GM12874 (cell line): ENCODE measurements around the gene SASH1.

Experiments used
- TF ChIP-seq, protein P1 (sequence below): IDR thresholded peaks from 2 replicates; pipeline ENCODE4 v1.5.1; 2011; ENCODE audit warnings: low read depth, mild to moderate bottlenecking, control low read depth, low read length, moderate library complexity; ENCODE audit not compliant: insufficient read depth

SASH1 gene

DNA sequence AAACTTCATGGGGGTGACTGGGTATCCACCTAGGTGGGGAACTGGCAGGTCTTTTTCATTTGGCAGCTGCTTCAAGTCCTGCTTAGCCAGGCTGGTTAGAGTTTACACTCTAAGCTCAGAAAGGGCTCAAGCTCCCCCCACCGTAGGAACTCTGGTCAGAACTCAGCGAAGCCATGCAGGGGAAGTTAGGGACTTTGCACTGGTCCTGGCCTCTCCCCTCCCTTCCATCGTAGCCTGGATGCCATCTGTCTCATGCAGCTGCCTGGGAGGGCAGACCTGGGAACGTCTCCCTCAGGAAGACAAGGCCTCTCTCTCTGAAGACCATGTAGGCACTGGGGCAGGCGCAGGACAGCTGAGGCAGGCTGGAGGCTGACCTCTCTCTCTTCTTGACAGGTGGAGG lies 220.4 kb downstream of the SASH1 start:
- TF ChIP-seq, protein P1, sequence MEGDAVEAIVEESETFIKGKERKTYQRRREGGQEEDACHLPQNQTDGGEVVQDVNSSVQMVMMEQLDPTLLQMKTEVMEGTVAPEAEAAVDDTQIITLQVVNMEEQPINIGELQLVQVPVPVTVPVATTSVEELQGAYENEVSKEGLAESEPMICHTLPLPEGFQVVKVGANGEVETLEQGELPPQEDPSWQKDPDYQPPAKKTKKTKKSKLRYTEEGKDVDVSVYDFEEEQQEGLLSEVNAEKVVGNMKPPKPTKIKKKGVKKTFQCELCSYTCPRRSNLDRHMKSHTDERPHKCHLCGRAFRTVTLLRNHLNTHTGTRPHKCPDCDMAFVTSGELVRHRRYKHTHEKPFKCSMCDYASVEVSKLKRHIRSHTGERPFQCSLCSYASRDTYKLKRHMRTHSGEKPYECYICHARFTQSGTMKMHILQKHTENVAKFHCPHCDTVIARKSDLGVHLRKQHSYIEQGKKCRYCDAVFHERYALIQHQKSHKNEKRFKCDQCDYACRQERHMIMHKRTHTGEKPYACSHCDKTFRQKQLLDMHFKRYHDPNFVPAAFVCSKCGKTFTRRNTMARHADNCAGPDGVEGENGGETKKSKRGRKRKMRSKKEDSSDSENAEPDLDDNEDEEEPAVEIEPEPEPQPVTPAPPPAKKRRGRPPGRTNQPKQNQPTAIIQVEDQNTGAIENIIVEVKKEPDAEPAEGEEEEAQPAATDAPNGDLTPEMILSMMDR, result no peak

DNA sequence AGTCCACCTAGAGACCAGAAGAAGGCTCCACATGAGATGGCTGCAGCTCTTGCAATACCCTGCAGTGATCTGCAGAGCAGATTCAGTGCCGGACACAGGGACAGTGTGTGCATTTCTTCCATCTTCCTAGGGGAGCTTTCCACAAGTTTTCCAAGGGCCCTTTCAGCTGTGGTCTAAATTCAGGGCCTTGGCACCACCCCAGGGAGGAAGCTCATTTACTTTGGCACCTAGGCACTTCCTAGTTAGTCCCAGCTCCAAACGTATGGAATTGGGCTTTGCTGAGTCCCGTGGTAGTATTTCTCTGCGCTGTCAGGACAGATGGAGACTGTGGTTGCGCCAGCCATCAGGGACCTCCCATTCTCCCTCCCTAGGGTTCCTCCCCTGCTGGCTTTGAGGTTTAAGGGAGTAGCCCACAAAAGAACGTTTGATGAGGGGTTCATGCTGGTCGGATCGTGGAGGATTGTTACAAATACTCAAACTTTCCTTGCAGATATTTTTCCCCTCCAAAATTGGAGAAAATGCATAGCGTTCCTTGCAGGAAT lies 221.9 kb downstream of the SASH1 start:
- TF ChIP-seq, protein P1, result no peak

DNA sequence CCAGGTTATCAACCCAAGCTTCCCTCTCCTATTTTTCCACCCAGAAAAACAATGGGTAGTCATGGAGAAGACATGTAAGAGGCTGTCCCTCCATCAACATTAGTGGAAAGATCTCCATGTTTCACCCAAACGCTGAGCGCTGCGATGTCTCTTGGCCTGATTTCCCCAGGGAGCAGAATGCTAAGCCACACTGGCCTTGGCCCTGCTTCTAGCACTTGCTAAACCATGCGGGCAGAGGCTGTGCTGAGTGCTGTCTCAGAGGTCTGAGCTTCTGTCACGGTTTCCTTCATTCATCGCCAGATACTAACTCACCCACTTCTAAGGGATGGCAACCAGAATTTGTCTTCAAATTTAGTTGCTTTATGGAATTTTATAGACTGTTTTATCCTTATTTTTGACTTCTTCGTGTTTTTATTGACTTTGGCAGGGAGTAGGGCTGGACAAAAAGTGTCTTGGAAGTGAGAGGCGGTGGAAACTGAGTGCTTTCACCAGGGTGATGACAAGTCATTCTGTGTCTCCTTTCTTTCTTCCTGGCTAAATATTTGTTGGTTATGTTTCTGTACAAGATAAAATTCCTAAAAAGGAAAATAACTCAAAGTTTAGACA lies 222.8 kb downstream of the SASH1 start:
- TF ChIP-seq, protein P1, result no peak

DNA sequence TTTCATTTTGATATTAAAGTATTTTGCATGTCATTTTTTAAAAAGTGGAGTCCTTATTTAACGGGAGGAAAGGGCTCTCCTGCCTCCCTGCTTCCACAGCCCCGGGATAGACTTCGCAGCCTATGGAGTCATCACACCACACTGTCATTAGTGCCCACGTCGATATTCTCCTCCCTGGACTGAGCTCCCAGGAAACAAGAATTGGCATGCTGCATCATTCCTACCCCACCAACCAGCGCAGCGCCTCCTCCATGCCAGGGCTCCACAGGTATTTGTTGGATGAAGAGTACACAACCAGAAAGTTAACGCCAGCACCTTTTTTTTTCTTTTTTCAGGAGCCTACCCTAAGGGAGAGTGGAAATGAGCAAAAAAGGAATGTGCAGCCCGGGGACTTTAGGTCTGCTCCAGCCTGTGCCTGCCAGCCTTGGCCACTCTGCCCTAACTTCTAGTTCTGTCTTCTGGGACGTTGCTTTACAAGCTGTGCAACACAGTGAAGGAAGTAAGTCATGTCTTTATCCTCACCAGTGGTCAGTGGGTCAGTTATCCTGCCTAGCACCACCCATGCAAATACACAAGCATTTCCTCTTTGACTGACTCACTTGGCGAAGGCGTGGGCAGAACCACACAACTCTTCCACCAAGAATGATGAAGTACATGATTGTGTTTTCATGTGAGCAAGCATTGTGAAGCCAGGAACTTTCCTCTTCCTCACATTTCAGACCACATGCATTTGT lies 223.5 kb downstream of the SASH1 start:
- TF ChIP-seq, protein P1, result no peak

DNA sequence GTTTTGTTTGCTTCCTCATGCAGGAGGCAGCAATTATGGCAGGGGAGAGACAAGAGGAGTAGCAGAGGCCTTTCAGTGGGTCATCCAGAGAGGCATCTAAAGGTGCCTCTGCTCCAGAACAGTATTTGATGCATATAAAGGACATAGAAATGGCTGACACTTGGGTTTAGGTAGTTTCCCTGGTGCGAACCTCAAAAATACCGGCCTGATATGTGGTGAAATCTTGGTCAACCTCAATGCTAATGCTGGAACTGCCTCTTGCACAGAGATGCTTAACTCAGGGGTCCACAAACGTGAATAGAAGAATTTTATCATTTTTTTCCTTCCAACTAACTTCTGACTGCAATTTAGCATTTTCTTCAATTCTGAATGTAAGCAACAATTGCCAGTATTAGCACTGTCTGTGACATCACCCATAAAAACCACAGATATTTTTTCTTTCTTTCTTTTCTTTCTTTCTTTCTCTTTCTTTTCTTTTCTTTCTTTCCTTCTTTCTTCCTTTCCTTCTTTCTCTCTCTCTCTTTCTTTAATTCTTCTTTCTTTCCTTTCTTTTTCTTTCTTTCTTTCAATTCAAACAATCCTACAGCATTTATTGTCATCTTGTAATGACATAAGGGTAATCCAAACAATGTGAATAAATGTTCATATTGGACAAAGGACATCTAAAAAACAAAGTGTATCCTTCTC lies 224.2 kb downstream of the SASH1 start:
- TF ChIP-seq, protein P1, result no peak

DNA sequence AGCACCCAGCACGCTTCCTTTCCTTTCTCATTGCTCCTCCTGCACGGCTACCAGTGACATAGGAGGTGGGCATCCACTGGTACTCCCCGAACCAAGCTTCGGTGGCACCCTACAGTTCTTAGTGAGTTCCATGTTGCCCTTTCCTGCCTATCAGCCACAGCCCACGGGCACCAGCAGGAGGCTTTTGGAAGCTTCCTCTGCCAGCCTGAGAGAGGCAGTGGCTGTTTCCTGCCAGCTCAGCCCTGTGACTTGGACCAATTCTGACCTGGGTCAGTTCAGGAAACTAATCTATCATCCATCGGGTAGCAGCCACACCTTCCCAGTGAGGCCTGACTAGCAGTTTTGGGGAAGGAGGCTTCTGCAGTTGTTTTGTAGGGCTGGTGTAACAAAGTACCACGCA lies 227.8 kb downstream of the SASH1 start:
- TF ChIP-seq, protein P1, result no peak

DNA sequence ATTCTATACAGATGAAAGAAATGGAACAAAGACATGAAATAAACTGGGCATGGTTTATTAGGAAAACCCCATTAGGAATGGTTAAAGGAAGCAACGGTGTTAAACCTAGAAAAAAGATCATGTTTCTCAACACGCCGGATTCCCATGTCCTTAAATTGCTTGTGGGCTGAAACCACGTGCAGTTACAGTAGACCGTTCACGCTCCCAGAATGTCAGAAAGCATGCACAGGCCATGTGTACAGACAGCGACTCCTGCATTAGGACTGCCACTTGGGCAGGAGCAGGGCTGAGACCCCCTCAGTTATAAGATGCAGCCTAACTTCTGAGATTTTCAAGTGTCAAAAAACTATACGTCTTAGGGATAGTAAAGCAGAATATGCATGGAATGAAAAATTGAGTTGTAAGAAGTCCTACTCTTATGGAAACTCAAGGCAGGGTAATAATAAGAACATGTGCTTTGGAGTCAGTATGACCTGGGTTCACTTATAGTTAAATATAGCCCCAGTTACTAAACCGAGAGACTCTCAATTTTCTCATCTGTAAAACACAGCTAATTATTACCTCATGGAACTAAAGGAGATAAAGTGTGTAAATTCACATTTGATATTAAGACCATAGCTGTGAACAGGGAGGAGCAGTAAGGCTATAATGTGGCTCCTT lies 230.2 kb downstream of the SASH1 start:
- TF ChIP-seq, protein P1, result no peak
